A673 (cell line): ENCODE measurements around the gene GUCY1A1. TPM values are rescaled to one million over a fixed set of nuclear protein-coding genes. Genes with fewer than 3 reads are reported as not detected.

ENCODE experiments used
- BruUV-seq: library from RNA; stranded (reverse); fragments of 400-500 nt; replicated peaks from 2 replicates; lab custom pipeline; 2021; lab: Mats Ljungman, UMichigan
- CTCF ChIA-PET: fragments of 300-600 bp; sonication (Branson Sonifier 250); formaldehyde crosslinking; loops from one replicate; lab custom pipeline; 2022; ENCODE audit warnings: antibody characterized with exemption; lab: Charles Lee
- POLR2A ChIA-PET: fragments of 300-600 bp; sonication (Branson Sonifier 250); formaldehyde crosslinking; loops from one replicate; lab custom pipeline; 2022; ENCODE audit warnings: antibody characterized with exemption; ENCODE audit not compliant: low non-redundant PET; lab: Charles Lee
- DNase-seq: peaks from one replicate; pipeline ENCODE4 v3.0.0-alpha.2; 2015; ENCODE audit warnings: low spot score
- H3K27ac ChIP-seq: fragments of 200-600 bp; sonication (generic); 2 replicates; pipeline ENCODE4 v1.5.1; 2016; ENCODE audit warnings: mixed run types, low read depth, mild to moderate bottlenecking, mixed read lengths, antibody characterized with exemption, low read length; ENCODE audit not compliant: poor library complexity, severe bottlenecking
- H3K27me3 ChIP-seq: fragments of 200-600 bp; sonication (generic); replicated peaks from 2 replicates; pipeline ENCODE4 v1.6.1; 2017; ENCODE audit warnings: mixed run types, low read depth, mild to moderate bottlenecking, mixed read lengths, antibody characterized with exemption, low read length; ENCODE audit not compliant: insufficient read depth, poor library complexity
- H3K36me3 ChIP-seq: fragments of 200-600 bp; sonication (generic); 2 replicates; pipeline ENCODE4 v1.6.1; 2016; ENCODE audit warnings: mixed run types, mild to moderate bottlenecking, mixed read lengths, antibody characterized with exemption, low read length; ENCODE audit not compliant: insufficient read depth, poor library complexity, severe bottlenecking
- H3K4me1 ChIP-seq: fragments of 200-600 bp; sonication (generic); 2 replicates; pipeline ENCODE4 v1.6.1; 2017; ENCODE audit warnings: mixed run types, mild to moderate bottlenecking, mixed read lengths, antibody characterized with exemption, low read length; ENCODE audit not compliant: insufficient read depth, poor library complexity, severe bottlenecking
- H3K4me3 ChIP-seq: fragments of 200-600 bp; sonication (generic); 2 replicates; pipeline ENCODE4 v1.5.1; 2016; ENCODE audit warnings: low read depth, mixed run types, mild to moderate bottlenecking, mixed read lengths, low read length; ENCODE audit not compliant: poor library complexity, severe bottlenecking
- H3K9me3 ChIP-seq: fragments of 200-600 bp; sonication (generic); 2 replicates; pipeline ENCODE4 v1.6.1; 2016; ENCODE audit warnings: mixed run types, low read depth, mild to moderate bottlenecking, mixed read lengths, antibody characterized with exemption, low read length; ENCODE audit not compliant: poor library complexity, severe bottlenecking
- EZH2 ChIP-seq: fragments of 200-600 bp; sonication (generic); IDR thresholded peaks from 2 replicates; pipeline ENCODE4 v1.6.1; 2017; ENCODE audit warnings: borderline replicate concordance, low read depth, mild to moderate bottlenecking, mixed read lengths, antibody characterized with exemption, low read length; ENCODE audit not compliant: poor library complexity, severe bottlenecking
- intact Hi-C: fragments of 100-400 bp; cut with micrococcal nuclease; formaldehyde crosslinking; loops from one replicate; pipeline ENCODE4 v1.10.0; 2022; ENCODE audit not compliant: unreplicated experiment
- total RNA-seq: library from RNA; stranded (reverse); gene quantifications from 2 replicates; pipeline ENCODE4 v1.2.3, GENCODE V29; 2021
- TF ChIP-seq, protein P1 (sequence below): fragments of 300-800, 200-600 bp; sonication (generic); conservative IDR thresholded peaks from 2 replicates; pipeline ENCODE4 v1.5.1; 2017; ENCODE audit warnings: low read depth, mild to moderate bottlenecking, antibody characterized with exemption, low read length, moderate library complexity, mixed read lengths

The GUCY1A1 gene
- total RNA-seq, 1 experiment from 2014 or later: 0.37 TPM

DNA sequence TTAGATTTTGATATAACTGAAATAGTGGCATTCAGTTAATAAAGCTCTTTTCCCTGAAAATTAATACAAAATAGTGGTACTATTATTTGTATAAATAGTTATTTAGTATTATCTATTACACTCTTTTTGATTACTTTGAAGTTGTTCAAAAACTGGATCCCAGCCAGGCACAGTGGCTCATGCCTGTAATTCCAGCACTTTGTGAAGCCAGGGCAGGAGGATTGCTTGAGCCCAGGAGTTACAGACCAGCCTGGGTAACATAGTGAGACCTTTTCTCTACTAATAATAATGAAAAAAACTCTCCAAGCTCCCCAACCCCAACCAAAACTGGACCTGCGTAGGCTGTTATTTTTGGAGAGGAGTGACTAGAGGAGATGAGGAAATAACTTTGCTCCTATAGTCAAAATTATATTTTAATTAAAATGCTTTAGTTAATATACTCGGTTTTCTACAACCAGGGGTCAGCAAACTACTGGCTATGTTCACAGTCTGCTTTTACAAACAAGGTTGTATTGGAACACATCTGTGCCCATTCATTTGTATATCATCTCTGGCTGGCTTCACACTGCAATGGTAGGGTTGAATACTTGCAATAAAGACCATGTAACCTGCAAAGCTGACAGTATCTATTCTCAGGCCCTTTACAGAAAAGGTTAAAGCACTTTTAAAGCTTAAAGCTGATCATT, 27.6 kb downstream of the GUCY1A1 start:
- H3K9me3 ChIP-seq: no peaks in the 10 kb centered on the region
- H3K36me3 ChIP-seq: no peaks in the 10 kb centered on the region
- no peak for DNase-seq
- intact Hi-C loops: no loop called here
- POLR2A ChIA-PET: no interaction called here
- no TSS peak for BruUV-seq
- no peaks in the 10 kb centered on the region for H3K4me1 ChIP-seq
- TF ChIP-seq EZH2: no peak
- TF ChIP-seq, protein P1, sequence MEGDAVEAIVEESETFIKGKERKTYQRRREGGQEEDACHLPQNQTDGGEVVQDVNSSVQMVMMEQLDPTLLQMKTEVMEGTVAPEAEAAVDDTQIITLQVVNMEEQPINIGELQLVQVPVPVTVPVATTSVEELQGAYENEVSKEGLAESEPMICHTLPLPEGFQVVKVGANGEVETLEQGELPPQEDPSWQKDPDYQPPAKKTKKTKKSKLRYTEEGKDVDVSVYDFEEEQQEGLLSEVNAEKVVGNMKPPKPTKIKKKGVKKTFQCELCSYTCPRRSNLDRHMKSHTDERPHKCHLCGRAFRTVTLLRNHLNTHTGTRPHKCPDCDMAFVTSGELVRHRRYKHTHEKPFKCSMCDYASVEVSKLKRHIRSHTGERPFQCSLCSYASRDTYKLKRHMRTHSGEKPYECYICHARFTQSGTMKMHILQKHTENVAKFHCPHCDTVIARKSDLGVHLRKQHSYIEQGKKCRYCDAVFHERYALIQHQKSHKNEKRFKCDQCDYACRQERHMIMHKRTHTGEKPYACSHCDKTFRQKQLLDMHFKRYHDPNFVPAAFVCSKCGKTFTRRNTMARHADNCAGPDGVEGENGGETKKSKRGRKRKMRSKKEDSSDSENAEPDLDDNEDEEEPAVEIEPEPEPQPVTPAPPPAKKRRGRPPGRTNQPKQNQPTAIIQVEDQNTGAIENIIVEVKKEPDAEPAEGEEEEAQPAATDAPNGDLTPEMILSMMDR: no peak
- no peaks in the 10 kb centered on the region for H3K27me3 ChIP-seq
- CTCF ChIA-PET: no interaction called here
- no peak overlapping the region for H3K27ac ChIP-seq
- no peak overlapping the region for H3K4me3 ChIP-seq

DNA sequence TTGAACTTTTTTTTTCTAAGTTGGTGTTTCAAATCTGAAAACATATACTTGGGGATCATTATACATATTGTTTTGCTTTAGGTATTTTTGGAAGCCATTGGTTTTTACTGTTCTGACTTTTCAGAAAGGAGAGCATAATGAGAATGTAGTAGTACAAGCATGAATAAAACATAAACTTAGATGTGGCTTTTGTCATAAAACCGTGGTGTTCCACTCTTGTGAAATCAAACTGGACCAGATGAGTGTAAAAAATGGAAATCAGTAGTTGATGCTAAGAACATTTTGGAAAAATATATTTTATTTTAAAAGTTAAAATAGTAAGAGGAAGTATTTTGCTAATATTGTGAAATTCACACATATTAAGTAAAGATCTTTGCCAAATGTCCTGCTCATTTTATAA, 29.6 kb downstream of the GUCY1A1 start:
- ChIA-PET CTCF (no interaction called here), POLR2A (no interaction called here)
- Histone ChIP-seq H3K9me3 (no peaks in the 10 kb centered on the region), H3K4me3 (no peak overlapping the region), H3K27me3 (no peaks in the 10 kb centered on the region), H3K27ac (no peak overlapping the region), H3K36me3 (no peaks in the 10 kb centered on the region), H3K4me1 (no peaks in the 10 kb centered on the region)
- DNase-seq: no peak
- BruUV-seq: no TSS peak
- intact Hi-C loops: no loop called here
- TF ChIP-seq, protein P1: no peak
- TF ChIP-seq EZH2: no peak

DNA sequence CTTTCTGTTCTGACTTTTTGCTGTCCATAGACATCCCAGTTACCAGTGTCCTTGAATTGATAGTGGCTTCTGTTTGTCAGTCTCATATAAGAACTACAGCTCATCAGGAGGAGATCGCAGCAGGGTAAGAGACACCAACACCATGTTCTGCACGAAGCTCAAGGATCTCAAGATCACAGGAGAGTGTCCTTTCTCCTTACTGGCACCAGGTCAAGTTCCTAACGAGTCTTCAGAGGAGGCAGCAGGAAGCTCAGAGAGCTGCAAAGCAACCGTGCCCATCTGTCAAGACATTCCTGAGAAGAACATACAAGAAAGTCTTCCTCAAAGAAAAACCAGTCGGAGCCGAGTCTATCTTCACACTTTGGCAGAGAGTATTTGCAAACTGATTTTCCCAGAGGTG, 30.1 kb downstream of the GUCY1A1 start:
- DNase-seq: no peak
- ChIA-PET POLR2A (no interaction called here), CTCF (no interaction called here)
- TF ChIP-seq, protein P1: no peak
- no peak for TF ChIP-seq EZH2
- Histone ChIP-seq H3K36me3 (no peaks in the 10 kb centered on the region), H3K4me3 (no peak overlapping the region), H3K4me1 (no peaks in the 10 kb centered on the region), H3K27ac (no peak overlapping the region), H3K9me3 (no peaks in the 10 kb centered on the region), H3K27me3 (no peaks in the 10 kb centered on the region)
- no TSS peak for BruUV-seq
- intact Hi-C loops: no loop called here
